Upper lobe of left lung (tissue), 4 donors: Measurements from ENCODE around the gene ACVRL1.

Source experiments
- CTCF ChIP-seq, 6 experiments: fragments of 450-650 bp in 4 of 6; fragments of 200-600 bp in 2 of 6; sonication (generic) in 2 of 6; IDR thresholded peaks; one replicate each; pipeline ENCODE4 v1.5.1; 2016 to 2019; ENCODE audit warnings: antibody characterized with exemption in 6 of 6
- POLR2A ChIP-seq, 4 donors: fragments of 450-650 bp; IDR thresholded peaks; one replicate each; pipeline ENCODE4 v1.5.1; 2016 to 2017; ENCODE audit warnings: antibody characterized with exemption in 4 of 4, mild to moderate bottlenecking in 2 of 4
- POLR2AphosphoS5 ChIP-seq, 2 donors: sonication (generic); formaldehyde crosslinking; IDR thresholded peaks; one replicate each; pipeline ENCODE4 v1.5.1; 2017; ENCODE audit warnings: antibody characterized with exemption in 2 of 2

GRCh38 chr12:51890133-51890464 lies 17.2 kb upstream of the ACVRL1 start:
- TF ChIP-seq POLR2A (IDR thresholded peaks at IDR 0.05): no peak
- TF ChIP-seq CTCF (IDR thresholded peaks at IDR 0.05): no peak
- no peak for TF ChIP-seq POLR2AphosphoS5 (IDR thresholded peaks at IDR 0.05)
